SK-N-MC (cell line): ENCODE measurements around the gene FXYD2.

Source experiments
- EZH2 ChIP-seq: fragments of 200-600 bp; sonication (generic); IDR thresholded peaks from one replicate; pipeline ENCODE4 v1.6.1; 2017; ENCODE audit warnings: antibody characterized with exemption
- POLR2AphosphoS5 ChIP-seq: IDR thresholded peaks from 2 replicates; pipeline ENCODE4 v1.6.1; 2012; ENCODE audit warnings: mild to moderate bottlenecking, low read depth, low read length, borderline replicate concordance

- TF ChIP-seq EZH2 = no peak
- no peak for TF ChIP-seq POLR2AphosphoS5
Observed at GRCh38 chr11:117817368-117818040, 7.0 kb downstream of the FXYD2 start.
